ENCODE data around the gene MIB2.

MIB2 gene

DNA sequence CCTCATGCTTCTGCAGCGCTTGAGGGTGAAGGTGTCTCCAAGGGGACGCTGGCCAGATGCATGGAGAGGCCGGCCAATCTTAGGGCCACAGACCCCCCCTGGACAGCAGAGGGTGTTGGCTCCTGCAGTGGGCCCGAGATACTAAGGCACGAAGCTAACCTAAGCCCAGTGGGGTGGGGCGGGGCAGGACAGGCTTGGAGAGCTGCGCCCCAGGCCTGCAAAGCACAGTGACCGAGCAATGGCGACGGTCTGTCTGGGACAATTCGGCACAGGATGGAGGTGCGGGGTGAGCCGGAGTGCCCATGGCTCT is 16.6 kb upstream of the MIB2 start:
- DNase-seq: no peak

GRCh38 chr1:1599030-1599934 is 16.0 kb upstream of the MIB2 start:
- DNase-seq: peak; percentile 29

DNA sequence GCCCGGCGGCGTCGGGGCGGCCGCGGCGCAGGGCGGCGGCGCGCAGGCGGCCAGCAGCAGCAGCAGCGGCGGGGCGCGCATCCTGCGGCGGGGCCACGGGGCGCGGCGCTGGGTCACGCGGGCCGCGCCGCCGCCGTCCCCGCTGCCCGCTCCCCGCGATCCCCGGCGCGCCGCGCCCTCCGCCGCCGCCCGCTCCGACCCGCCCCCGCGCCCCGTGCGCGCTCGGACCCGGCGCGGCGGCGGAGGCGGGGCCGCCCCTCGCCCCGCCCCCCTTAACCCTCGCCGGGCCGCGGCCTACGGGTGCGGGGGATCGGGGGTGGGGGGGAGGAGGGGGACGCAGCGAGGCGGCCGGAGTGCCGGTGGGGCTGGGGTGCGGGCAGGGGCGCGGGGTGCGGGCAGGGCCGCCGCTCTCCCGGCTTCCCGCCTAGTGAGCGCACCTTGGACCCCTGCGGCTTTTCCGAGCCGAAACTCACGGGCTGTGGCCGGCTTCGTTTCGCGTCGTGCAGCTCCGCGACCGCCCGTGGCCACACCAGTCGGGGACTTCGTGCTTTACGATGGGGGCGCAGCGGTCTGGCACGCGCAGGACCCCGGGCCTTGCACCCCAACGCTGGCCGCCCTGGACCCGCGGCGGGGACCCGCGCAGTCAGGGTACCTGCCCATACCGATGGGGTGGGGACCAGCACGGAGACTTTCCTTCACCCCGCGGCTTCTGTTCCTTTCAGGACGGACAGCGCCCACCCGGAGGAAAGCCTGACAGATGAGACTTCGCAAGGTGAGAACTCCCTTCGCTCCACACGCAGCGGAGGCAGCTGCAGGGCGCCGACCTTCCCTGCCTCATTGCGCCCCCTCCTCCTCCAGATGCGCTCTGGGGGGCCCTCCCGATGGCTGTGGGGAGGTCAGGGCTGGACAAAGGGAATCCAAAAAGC is 15.1 kb upstream of the MIB2 start, which contains the start of gene FNDC10:
Gene FNDC10 (minus strand): TSS at position 201 of the 926 bp plus-strand sequence. CDS start 120 bp downstream, at position 81.
- no peak for DNase-seq

DNA sequence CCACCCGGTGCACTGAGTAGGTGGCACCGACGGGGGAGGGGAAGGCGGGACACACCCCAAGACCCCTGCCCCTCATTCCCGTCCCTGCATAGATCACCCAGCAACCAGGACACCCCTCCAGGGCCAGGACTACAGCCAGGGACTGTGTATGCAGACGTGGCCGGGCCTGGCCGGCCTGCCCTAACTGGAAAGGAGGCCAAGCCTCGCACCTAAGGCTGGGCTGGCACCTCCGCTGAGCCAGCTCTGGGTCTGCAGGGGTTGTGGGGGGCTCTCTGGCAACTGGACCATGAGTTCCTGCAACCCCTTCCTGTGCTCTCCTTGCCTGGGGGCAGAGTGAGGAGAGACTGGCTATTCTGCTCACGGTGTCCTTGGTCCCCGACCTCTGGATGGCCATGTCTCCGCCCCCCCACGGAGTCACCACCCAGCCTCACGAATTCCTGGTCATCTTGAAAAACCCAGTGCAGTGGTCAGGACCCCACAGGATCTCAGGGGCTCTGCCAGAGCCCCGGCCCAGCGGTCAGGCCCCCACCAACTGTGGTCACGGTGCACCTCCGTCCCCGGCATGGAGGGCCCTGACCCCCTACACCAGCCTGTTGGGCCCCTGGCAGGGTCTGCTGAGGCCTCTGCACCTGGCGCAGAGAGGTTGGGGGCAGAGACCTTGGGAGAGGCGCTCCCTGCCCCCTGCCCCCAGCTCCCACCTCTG is 14.3 kb upstream of the MIB2 start:
- DNase-seq: no peak

- DNase-seq: no peak
Measured at GRCh38 chr1:1601564-1602303, 13.6 kb upstream of the MIB2 start.

GRCh38 chr1:1602304-1602967 is 12.9 kb upstream of the MIB2 start:
- no peak for DNase-seq

DNA sequence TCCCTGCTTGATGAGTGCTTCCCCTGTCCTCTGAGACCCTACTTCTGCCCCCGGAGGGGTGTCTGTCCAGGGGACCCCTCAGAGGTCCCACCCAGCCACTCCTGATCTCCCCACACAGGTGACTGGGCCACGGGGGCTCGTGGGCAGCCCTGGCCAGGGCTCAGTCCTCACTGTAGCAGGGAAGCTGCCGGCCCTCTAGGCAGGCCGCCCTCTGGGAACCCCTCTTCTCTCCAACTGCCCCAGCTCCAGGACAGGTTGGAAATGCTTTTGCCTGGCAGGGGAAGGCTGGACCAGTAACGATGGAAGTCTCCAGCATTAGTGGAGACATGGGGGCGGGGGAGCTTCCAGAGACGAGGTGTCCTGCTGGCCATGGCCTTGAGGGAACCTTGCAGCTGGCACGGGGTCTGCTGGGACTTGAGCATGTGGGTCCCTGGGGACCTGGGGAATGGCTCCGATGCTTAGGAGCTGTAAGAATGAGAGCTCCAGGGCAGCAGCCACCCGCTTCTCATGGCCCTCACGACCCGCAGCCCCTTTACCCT is 12.3 kb upstream of the MIB2 start:
- no peak for DNase-seq

- no peak for DNase-seq
Measured at GRCh38 chr1:1603671-1604373, 11.5 kb upstream of the MIB2 start.

DNA sequence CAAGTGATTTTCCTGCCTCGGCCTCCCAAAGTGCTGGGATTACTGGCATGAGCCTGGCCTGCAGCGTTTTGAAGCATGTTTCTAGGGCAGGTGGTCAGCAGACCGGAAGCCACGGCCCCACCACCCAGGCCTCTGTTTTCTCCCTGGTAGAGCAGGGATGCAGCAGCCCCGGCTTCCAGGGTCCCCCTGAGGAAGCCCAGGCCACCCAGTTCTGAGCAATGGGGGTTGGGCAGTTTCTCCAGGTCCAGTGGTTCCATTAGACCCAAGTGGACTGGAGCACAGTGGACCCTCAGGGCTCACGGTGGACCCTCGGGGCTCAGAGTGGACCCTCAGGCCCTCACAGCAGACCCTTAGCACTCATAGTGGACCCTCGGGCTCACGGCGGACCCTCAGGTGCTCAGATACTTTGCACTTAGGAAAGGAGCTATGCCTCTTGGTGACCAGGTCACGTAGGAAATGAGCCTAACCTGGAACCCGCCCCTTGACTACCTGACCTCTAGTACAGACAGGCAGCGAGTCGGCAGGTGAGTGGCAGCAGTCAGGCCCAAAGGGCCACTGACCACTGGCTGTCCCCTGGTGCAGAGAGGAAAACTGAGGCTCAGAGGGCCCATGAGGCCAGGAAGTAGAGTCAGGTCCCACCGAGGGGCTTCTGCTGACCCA is 10.8 kb upstream of the MIB2 start:
- DNase-seq: no peak

DNA sequence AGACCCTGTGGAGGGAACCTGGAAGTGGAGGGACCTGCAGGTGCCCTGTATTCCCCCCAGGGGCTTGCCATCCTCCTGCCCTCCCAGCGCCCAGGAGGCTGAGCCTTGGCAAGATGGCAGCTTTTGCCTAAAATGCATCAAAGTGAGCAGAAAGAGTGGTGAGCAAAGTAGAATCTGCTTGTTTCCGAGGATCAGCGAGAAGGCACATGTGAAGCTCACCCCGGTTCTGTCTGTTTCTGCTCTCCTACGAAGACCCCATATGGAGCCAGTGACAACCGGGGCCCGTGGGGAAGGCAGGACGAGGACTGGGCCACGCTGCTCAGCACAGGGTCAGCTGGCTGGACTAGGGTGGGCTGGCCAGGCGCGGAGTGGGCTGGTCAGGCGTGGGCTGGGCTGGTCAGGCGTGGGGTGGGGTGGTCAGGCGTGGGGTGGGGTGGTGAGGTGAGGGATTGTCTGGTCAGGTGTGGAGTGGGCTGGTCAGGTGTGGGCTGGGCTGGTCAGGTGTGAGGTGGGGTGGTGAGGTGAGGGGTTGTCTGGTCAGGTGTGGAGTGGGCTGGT is 10.2 kb upstream of the MIB2 start:
- DNase-seq: no peak

DNA sequence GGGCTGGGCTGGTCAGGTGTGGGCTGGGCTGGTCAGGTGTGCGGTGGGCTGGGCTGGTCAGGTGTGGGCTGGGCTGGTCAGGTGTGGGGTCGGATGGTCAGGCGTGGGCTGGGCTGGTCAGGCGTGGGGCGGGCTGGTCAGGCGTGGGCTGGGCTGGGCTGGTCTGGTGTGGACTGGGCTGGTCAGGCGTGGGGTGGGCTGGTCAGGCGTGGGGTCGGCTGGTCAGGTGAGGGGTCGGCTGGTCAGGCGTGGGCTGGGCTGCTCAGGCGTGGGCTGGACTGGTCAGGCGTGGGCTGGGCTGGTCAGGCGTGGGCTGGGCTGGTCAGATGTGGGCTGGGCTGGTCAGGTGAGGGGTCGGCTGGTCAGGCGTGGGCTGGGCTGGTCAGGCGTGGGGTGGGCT is 9.6 kb upstream of the MIB2 start:
- DNase-seq: no peak

GRCh38 chr1:1606232-1606631 is 9.1 kb upstream of the MIB2 start:
- no peak for DNase-seq

- DNase-seq: no peak
Measured at GRCh38 chr1:1609822-1610485, 5.3 kb upstream of the MIB2 start.

DNA sequence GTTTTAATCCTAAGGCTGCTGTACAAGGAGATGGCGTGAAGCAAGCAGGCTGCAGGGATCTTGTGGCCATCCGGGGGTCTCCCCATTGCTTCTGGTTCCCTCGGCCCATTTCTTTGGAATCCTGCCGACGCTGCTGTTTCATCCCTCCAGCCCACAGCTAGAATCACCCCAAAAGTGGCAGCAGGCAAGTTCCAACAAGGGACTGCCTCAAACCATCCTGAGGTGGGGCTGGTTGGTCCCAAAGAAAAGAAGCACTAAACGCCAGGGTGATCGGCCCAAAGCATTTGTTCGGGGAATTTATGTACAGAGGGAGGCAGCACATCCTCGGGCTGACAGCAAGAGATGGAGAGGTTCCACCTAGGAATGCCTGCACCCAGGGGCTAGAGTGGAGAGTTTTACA is 4.5 kb upstream of the MIB2 start:
- no peak for DNase-seq

GRCh38 chr1:1612104-1612400 is 3.2 kb upstream of the MIB2 start:
- DNase-seq: no peak

- DNase-seq: no peak
Measured at GRCh38 chr1:1613509-1614082, 1.7 kb upstream of the MIB2 start.

GRCh38 chr1:1614204-1614953 is 921 bp upstream of the MIB2 start:
- DNase-seq: peak; percentile 63

DNA sequence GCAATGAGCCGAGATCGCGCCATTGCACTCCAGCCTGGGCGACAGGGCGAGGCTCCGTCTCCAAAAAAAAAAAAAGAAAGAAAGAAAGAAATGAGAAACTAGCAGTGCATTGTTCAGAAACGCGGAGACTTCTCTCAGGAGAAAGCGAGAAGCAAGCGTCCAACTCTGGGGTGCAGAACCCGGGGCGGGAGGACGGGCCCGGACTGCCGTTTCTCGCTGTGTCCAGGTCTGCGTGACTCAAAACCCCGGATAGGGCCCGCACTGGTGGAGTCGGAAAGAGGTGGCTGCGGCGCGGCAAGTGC is 395 bp upstream of the MIB2 start:
- no peak for DNase-seq
